PC-3 (cell line): ENCODE measurements around the gene DNAI4. TPM values are rescaled to one million over a fixed set of nuclear protein-coding genes. Genes with fewer than 3 reads are reported as not detected.
A peak's percentile ranks its signal among the peaks of the same experiment; 100 is the strongest.
"Not testable (repeated sequence)": the region's sequence is repeated elsewhere in the genome, so short reads cannot be mapped to it uniquely, and the experiment has no call there.

ENCODE experiments used
- ATAC-seq: fragments of 200-7000 bp; cut with Tn5 transposase; 2 replicates; pipeline ENCODE4 v1.9.1; 2020; ENCODE audit warnings: mild to moderate bottlenecking, moderate library complexity
- Bru-seq: library from RNA; stranded (reverse); fragments of 400-500 nt; gene quantifications from one replicate; lab custom pipeline; 2021; lab: Mats Ljungman, UMichigan
- BruChase-seq, 2 experiments: library from RNA; stranded (reverse); fragments of 400-500 nt; gene quantifications; one replicate each; lab custom pipeline; 2021; lab: Mats Ljungman, UMichigan
- BruUV-seq: library from RNA; stranded (reverse); fragments of 400-500 nt; replicated peaks from 2 replicates; lab custom pipeline; 2021; lab: Mats Ljungman, UMichigan
- CTCF ChIA-PET: fragments of 300-600 bp; sonication (Branson Sonifier 250); formaldehyde crosslinking; loops from one replicate; lab custom pipeline; 2022; ENCODE audit warnings: antibody characterized with exemption; lab: Charles Lee
- POLR2A ChIA-PET: fragments of 300-600 bp; sonication (Branson Sonifier 250); formaldehyde crosslinking; loops from one replicate; lab custom pipeline; 2022; ENCODE audit warnings: antibody characterized with exemption; ENCODE audit not compliant: unreplicated experiment; lab: Charles Lee
- DNase-seq: peaks from one replicate; pipeline ENCODE4 v3.0.0-alpha.2; 2015
- H2AFZ ChIP-seq: fragments of 300-600 bp; sonication (generic); 2 replicates; pipeline ENCODE4 v1.6.0; 2016; ENCODE audit warnings: antibody characterized with exemption, low read length
- H3F3A ChIP-seq: fragments of 300-600 bp; sonication (generic); one replicate; pipeline ENCODE4 v1.6.0; 2017; ENCODE audit warnings: antibody characterized with exemption, low read length, control low read depth, mild to moderate bottlenecking; ENCODE audit not compliant: unreplicated experiment
- H3K27ac ChIP-seq: fragments of 300-600 bp; sonication (generic); 2 replicates; pipeline ENCODE4 v1.5.1; 2016; ENCODE audit warnings: mild to moderate bottlenecking, low read length
- H3K27me3 ChIP-seq: fragments of 300-600 bp; sonication (generic); 2 replicates; pipeline ENCODE4 v1.6.1; 2016; ENCODE audit warnings: low read length, mixed read lengths
- H3K36me3 ChIP-seq: fragments of 300-600 bp; sonication (generic); 2 replicates; pipeline ENCODE4 v1.6.1; 2016; ENCODE audit warnings: low read depth, mixed run types, low read length, mixed read lengths
- H3K4me1 ChIP-seq: fragments of 300-600 bp; sonication (generic); 2 replicates; pipeline ENCODE4 v1.5.1; 2016; ENCODE audit warnings: low read length; ENCODE audit not compliant: insufficient read depth
- H3K4me2 ChIP-seq: fragments of 300-600 bp; sonication (generic); 2 replicates; pipeline ENCODE4 v1.6.0; 2016; ENCODE audit warnings: low read length
- H3K4me3 ChIP-seq: fragments of 300-600 bp; sonication (generic); 2 replicates; pipeline ENCODE4 v1.5.1; 2016; ENCODE audit warnings: mild to moderate bottlenecking, low read length, mixed read lengths
- H3K79me2 ChIP-seq: fragments of 300-600 bp; sonication (generic); 2 replicates; pipeline ENCODE4 v1.6.1; 2017; ENCODE audit warnings: low read length, mixed read lengths
- H3K9ac ChIP-seq: fragments of 300-600 bp; sonication (generic); 2 replicates; pipeline ENCODE4 v1.6.0; 2016; ENCODE audit warnings: mild to moderate bottlenecking, low read length
- H3K9me2 ChIP-seq: fragments of 300-600 bp; sonication (generic); replicated peaks from 2 replicates; pipeline ENCODE4 v1.6.1; 2016; ENCODE audit warnings: mixed run types, low read length, mixed read lengths
- H3K9me3 ChIP-seq: fragments of 300-600 bp; sonication (generic); 2 replicates; pipeline ENCODE4 v1.6.1; 2016; ENCODE audit warnings: low read length, mixed read lengths
- H4K20me1 ChIP-seq: fragments of 300-600 bp; sonication (generic); 2 replicates; pipeline ENCODE4 v1.6.1; 2016; ENCODE audit warnings: low read length, mixed read lengths
- EZH2 ChIP-seq: fragments of 300-600 bp; sonication (generic); IDR thresholded peaks from one replicate; pipeline ENCODE4 v1.6.1; 2017; ENCODE audit warnings: antibody characterized with exemption, mild to moderate bottlenecking, low read length; ENCODE audit not compliant: unreplicated experiment
- EZH2phosphoT487 ChIP-seq: fragments of 300-600 bp; sonication (generic); IDR thresholded peaks from 2 replicates; pipeline ENCODE4 v1.6.1; 2018; ENCODE audit warnings: mild to moderate bottlenecking, antibody characterized with exemption, low read length, borderline replicate concordance
- intact Hi-C: fragments of 100-400 bp; cut with micrococcal nuclease; formaldehyde crosslinking; loops from 2 replicates; pipeline ENCODE4 v1.9.0; 2023
- long read RNA-seq: library from polyadenylated mRNA; unstranded; transcript quantifications from one replicate; pipeline ENCODE4 v2.0.0, GENCODE V29; 2021; ENCODE audit not compliant: unreplicated experiment
- total RNA-seq: library from RNA; depleted of rRNA; stranded (reverse); fragments of >200 nt; gene quantifications from 2 replicates; pipeline ENCODE4 v1.2.3, GENCODE V29; 2014; rRNA removed
- TF ChIP-seq, protein P1 (sequence below): fragments of 300-600 bp; sonication (generic); conservative IDR thresholded peaks from 2 replicates; pipeline ENCODE4 v1.5.1; 2017; ENCODE audit warnings: antibody characterized with exemption, low read depth, mild to moderate bottlenecking, low read length

Gene DNAI4
- total RNA-seq (0.46 and 1.6 TPM in 2 replicates), Bru-seq, nascent RNA (percentile 46 among the genes with signal in this experiment), BruChase-seq, experiment 1, labeled RNA remaining after a 6-hour chase (percentile 39 among the genes with signal in this experiment), BruChase-seq, experiment 2, labeled RNA remaining after a 2-hour chase (percentile 47 among the genes with signal in this experiment)
- long read RNA-seq, partial matches to known transcripts = 0 of 11 reads
- long read RNA-seq, other reads (novel, unspliced or antisense) = 5 of 11 reads

DNA sequence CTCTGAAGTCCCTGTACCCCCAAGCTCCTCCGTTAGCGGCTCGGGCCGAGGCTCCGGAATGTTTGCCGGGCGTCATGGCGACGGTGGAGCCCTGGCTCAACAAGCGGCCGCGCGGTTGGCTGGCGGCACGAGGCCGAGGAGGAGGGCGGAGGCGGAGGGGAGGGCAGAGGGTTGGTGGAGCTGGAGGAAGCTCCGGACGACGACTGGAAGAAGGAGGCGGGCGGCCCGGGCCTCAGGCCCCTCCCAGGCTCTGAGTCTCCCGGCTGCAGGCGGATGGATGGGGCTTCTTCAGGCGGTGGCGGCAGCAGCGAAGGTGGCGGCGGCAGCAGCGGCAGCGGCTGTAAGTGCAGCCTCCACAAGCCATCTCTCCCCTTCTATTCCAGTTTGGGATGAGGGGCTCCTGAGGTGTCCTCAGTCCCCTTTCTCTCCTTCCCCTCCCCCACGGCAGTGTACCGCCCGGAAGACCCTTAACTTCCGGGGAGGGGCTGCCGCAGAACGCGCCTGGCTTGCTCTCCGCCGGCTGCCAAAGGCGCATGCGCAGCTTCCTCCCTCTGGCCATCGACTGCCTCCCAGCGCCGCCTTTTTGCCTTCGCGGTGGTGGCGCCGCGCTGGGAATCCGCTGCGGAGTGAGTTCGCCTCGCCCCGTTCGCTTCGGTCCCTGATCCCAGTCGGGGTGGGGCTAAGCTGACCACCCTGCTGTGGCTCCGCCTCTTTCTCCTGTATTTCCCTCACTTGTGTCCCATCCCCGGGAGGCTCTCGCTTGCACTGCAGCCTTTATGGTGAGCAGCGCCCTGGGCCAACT is at the start of gene DNAI4, which contains the start of gene MIER1:
DNAI4 (minus strand) TSS at position 101 of the 802 bp plus-strand sequence; CDS start at position 76, 25 bp downstream.
MIER1 (plus strand) TSS at position 235 of the 802 bp plus-strand sequence; CDS start at position 274, 39 bp downstream.
- Histone ChIP-seq H3K4me2 (peak within 1 kb of the TSS; percentile 96), H3K79me2 (peaks cover 50% of the 10 kb centered on the region), H3K36me3 (no peaks in the 10 kb centered on the region), H3K27ac (peak within 1 kb of the TSS; percentile 58), H3K4me1 (peaks cover 29% of the 10 kb centered on the region), H4K20me1 (no peaks in the 10 kb centered on the region), H3K9ac (peak within 1 kb of the TSS; percentile 70), H3K4me3 (peak within 1 kb of the TSS; percentile 75), H3K9me3 (no peaks in the 10 kb centered on the region), H3F3A (no peaks in the 10 kb centered on the region), H3K27me3 (no peaks in the 10 kb centered on the region), H2AFZ (peak within 1 kb of the TSS; percentile 82), H3K9me2 (no peaks in the 10 kb centered on the region)
- ATAC-seq = peak; percentile 89
- intact Hi-C loops = no loop called here
- POLR2A ChIA-PET = interaction anchor here (0.5 to 1.0 kb wide), 3 partner anchors 10 to 806 kb away, joined by 3 to 4 read pairs (median 3); no protein-coding TSS in a partner anchor
- DNase-seq = peak; percentile 98
- CTCF ChIA-PET = interaction anchor here (0.5 to 0.7 kb wide), 2 partner anchors 11 to 224 kb away, joined by 3 read pairs; no protein-coding TSS in a partner anchor
- TF ChIP-seq, protein P1, sequence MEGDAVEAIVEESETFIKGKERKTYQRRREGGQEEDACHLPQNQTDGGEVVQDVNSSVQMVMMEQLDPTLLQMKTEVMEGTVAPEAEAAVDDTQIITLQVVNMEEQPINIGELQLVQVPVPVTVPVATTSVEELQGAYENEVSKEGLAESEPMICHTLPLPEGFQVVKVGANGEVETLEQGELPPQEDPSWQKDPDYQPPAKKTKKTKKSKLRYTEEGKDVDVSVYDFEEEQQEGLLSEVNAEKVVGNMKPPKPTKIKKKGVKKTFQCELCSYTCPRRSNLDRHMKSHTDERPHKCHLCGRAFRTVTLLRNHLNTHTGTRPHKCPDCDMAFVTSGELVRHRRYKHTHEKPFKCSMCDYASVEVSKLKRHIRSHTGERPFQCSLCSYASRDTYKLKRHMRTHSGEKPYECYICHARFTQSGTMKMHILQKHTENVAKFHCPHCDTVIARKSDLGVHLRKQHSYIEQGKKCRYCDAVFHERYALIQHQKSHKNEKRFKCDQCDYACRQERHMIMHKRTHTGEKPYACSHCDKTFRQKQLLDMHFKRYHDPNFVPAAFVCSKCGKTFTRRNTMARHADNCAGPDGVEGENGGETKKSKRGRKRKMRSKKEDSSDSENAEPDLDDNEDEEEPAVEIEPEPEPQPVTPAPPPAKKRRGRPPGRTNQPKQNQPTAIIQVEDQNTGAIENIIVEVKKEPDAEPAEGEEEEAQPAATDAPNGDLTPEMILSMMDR = no peak
- TF ChIP-seq EZH2phosphoT487 = no peak
- no peak for TF ChIP-seq EZH2
- no TSS peak for BruUV-seq

- H3K4me2 ChIP-seq = no peak overlapping the region
- CTCF ChIA-PET = no interaction called here
- no peak overlapping the region for H3K4me3 ChIP-seq
- DNase-seq (no peak), ATAC-seq (no peak)
- no peaks in the 10 kb centered on the region for H3K27me3 ChIP-seq
- POLR2A ChIA-PET = no interaction called here
- H3K36me3 ChIP-seq = peaks cover 41% of the 10 kb centered on the region
- H3K27ac ChIP-seq = no peak overlapping the region
- no peaks in the 10 kb centered on the region for H3K9me3 ChIP-seq
- no peak overlapping the region for H2AFZ ChIP-seq
- H3K79me2 ChIP-seq = no peaks in the 10 kb centered on the region
- BruUV-seq = no TSS peak
- no peaks in the 10 kb centered on the region for H3F3A ChIP-seq
- no peak overlapping the region for H3K9ac ChIP-seq
- no peaks in the 10 kb centered on the region for H3K9me2 ChIP-seq
- intact Hi-C loops = no loop called here
- TF ChIP-seq EZH2phosphoT487 = no peak
- no peak for TF ChIP-seq EZH2
- H3K4me1 ChIP-seq = no peaks in the 10 kb centered on the region
- H4K20me1 ChIP-seq = no peaks in the 10 kb centered on the region
Measured at GRCh38 chr1:66968574-66968973, 43.9 kb upstream of the DNAI4 start.

DNA sequence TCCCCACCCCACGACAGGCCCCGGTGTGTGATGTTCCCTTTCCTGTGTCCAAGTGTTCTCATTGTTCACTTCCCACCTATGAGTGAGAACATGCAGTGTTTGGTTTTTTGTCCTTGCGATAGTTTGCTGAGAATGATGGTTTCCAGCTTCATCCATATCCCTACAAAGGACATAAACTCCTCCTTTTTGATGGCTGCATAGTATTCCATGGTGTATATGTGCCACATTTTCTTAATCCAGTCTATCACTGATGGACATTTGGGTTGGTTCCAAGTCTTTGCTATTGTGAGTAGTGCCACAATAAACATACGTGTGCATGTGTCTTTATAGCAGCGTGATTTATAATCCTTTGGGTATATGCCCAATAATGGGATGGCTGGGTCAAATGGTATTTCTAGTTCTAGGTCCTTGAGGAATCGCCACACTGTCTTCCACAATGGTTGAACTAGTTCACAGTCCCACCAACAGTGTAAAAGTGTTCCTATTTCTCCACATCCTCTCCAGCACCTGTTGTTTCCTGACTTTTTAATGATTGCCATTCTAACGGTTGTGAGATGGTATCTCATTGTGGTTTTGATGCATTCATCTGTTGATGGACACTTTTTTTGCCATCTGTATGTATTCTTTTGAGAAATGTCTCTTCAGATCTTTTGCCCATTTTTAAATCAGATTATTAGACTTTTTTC is 41.7 kb upstream of the DNAI4 start:
- ATAC-seq, H3F3A ChIP-seq, H3K9me2 ChIP-seq, H3K27me3 ChIP-seq, H3K9me3 ChIP-seq, H3K9ac ChIP-seq, BruUV-seq, H2AFZ ChIP-seq, H3K79me2 ChIP-seq, H3K4me2 ChIP-seq, intact Hi-C loops, H4K20me1 ChIP-seq, H3K27ac ChIP-seq, POLR2A ChIA-PET, H3K4me1 ChIP-seq, H3K4me3 ChIP-seq, CTCF ChIA-PET, DNase-seq: not testable (repeated sequence)
- H3K36me3 ChIP-seq = peaks cover 48% of the 10 kb centered on the region
